HG02588 (cell line): ENCODE measurements around the gene DUSP28.

Experiments used
- ATAC-seq: cut with Tn5 transposase; IDR thresholded peaks from one replicate; pipeline ENCODE4 v1.9.1; 2021; ENCODE audit warnings: mild to moderate bottlenecking, moderate library complexity; ENCODE audit not compliant: unreplicated experiment

Gene DUSP28

DNA sequence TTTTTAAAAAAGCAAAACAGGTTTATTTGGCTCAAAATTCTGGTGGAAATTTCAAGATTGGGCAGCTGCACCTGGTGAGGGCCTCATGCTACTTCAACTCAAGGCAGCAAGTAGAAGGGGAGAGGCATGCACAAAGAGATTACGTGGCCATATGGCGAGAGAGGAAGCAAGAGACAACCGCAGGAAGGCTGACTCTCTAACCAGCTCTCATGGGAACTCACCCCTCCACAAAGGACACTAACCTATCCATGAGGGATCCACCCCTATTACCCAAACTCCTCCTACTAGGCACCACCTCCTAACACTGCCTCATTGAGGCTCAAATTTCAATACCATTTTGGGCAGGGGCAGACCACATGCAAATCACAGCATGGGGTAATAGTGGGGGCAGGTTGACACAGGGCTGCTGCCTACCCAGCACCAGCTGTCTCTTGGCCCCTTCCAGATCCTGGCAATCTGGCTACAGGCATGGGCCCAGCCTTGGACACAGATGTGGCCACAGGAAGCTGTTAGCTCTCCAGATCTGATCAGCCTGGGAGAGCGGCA is 24.4 kb downstream of the DUSP28 start:
- peak; percentile 51 for ATAC-seq

DNA sequence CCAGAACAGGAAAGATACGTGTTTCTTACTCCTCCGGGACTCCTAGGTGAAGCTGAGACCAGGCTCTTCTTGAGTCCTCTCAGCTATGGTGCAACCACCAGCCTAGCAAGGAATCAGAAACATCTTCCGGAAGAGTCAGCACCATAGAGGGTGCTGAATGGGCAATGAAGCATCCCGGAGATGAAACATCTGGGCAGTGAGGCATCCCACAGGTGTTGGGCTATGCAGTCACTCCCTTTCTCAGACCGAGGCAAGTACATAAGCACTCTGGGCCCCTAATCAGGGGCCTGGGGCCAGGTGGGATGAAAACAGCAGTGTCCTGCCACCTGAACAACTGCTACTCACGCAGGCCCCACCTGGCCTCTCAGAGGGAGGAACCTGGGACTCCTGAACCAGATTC is 24.9 kb downstream of the DUSP28 start:
- peak; percentile 11 for ATAC-seq

DNA sequence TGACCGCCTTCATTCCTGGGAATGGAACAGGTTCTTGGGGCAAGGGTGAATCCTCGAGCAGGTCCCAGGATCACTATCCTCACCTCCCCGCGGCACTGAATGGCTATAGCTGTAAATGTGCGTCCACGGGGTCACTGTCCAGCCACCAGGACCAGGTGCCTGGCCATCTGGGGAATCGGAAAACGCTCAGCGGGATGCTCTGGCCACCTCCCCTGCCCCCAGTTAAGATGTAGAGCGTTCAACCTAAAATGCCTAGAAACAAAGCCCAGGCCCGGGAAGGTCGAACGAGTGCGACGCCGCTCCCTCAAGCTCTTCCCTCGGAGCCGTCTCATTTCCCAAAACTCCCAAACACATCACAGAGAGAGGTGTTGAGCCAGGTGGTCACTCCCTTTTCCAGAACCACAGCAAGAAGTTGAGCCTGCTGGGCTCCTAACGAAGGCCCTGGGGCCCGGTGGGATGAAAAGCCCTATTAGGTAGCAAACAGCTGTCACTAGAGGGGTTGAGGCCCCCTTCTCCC is 25.6 kb downstream of the DUSP28 start:
- ATAC-seq = no peak

DNA sequence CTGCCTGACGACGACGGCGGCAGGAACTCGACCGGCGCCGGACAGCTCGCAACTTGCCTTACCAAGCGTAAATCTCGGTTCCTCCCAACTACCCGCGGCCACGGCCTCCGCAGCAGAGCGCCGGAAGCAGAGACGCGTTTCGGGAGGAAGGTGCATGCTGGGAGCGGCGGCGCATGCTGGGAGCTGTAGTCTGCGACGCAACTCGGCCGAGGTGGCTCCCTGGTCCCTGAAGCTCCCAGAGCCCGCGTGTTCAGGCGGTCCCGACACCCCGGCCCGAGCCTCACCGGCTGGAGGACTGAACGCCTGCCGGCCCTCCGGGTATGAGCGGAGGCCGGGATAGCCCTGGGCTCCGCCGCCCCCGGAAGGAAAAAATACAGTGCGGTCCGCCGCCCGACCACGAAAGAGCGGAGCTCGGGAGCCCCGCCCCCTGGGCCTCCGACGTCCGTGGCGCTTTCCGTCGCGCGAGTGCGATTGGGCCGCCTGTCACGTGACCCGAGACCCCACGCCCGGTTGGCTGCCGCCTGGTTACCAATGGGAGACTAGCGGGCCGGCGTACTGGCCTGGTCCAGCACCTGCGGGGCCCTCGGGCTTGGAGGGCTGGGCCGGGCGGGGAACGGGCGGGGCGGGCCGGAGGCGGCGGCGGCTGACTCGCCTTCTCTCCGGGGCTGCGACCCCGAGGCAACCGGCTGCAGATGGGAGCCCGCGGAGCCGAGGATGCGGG is 26.2 kb downstream of the DUSP28 start, which contains the start of gene CAPN10:
Gene CAPN10, plus strand, starts transcription at position 537 of the 721 bp plus-strand sequence. Its CDS starts 178 bp downstream, at position 715.
- ATAC-seq = peak; percentile 64

DNA sequence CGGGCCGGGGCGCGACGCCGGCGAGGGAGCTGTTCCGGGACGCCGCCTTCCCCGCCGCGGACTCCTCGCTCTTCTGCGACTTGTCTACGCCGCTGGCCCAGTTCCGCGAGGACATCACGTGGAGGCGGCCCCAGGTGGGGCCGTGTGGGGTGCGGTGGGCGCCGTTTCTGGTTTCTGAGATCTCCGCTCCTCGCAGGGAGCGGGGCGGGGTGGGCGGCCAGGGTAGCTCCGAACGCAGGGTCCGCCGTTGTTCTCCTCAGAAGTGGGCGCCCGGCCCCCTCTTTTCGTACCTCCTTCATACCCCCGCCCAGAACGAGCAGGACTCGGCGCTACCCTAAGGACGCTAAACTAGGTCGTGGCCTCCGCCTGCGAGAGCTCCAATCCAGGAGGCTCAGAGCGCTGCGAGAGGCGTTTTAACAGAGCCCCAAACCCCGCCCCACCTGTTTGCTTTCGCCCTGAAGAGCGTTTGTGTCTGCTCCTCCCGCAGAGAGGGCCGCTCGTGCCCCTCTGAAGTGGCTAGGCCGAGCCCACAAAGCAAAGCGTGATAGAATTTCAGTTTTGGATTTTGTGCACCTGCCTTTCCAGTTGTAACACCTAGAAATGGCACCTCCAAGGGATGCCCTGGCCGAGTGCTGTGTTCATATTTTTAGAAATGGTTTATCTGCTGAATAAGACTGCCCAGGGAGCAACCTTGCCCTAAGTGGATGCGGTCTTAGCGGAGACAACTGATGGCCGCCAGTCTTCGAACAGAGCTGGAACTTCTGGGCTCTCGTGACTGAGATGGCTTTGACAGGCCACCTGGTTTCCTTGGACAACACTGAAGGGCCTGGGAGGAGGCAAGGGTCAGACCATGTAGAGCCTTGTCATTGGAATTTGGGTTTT is 27.0 kb downstream of the DUSP28 start:
- ATAC-seq = no peak

DNA sequence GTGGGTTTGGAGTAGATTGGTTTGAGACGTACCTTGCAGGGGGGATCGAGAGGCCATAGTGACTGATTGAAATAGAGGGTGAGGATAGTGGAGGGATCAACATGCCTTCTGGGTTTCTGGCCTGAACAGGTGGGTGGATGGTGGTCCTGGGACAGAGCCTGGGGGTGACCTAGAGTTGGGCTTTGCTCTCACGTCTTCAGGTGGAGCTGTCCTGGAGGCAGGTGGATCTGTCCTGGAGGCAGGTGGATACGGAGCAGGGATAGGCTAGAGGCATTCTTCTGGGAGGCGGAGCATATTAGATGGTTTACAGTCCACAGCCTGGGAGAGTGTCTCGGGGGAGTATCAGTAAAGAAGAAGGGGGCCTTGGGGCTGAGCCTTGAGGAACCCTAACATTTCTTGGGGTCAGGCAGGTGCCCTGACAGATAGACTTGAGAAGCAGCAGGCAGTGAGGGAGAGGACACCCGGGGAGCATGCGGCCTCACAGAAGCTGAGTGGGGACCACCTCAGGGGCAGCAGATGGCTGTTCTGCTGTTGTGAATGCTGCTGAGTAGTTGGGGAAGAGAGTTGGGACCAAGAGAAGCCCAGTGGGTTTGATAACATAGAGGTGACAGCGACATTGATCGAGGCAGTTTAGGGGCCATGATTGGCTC is 28.0 kb downstream of the DUSP28 start:
- no peak for ATAC-seq

DNA sequence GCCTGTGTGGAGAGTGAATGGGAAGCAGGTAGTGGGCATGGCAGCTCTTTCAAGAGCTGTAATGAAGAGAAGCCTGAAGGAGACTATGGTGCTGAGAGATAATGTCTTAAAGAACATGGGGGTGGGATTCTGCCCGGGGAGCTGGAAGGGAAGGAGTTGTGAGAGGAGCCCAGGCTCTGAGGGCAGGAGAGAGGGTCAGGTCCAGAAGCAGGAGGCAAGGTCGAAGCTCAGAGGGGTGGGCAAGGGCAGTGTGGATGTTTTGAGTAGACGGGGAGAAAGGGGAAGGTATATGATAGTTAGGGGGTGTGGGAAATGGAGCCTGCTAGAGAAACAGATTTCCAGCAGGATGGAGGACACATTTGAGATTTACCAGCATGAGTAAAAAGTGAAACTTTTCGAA is 28.5 kb downstream of the DUSP28 start:
- no peak for ATAC-seq

DNA sequence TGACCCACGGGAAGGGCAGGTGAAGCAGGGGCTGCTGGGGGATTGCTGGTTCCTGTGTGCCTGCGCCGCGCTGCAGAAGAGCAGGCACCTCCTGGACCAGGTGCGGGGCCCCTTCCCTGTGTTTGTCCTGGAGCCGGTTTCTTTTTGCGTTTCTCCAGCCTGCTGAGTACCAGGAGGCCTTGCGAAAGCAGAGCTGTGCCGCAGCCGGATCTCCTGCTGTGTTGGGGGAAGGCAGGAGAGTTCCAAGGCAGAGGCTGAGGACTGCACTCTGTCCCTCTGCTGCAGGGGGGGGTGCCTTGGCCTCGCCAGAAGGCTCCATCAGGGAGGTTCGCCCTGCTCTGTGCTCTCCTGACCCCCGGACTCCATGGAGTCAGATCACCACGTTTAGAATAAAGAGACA is 29.2 kb downstream of the DUSP28 start:
- no peak for ATAC-seq

DNA sequence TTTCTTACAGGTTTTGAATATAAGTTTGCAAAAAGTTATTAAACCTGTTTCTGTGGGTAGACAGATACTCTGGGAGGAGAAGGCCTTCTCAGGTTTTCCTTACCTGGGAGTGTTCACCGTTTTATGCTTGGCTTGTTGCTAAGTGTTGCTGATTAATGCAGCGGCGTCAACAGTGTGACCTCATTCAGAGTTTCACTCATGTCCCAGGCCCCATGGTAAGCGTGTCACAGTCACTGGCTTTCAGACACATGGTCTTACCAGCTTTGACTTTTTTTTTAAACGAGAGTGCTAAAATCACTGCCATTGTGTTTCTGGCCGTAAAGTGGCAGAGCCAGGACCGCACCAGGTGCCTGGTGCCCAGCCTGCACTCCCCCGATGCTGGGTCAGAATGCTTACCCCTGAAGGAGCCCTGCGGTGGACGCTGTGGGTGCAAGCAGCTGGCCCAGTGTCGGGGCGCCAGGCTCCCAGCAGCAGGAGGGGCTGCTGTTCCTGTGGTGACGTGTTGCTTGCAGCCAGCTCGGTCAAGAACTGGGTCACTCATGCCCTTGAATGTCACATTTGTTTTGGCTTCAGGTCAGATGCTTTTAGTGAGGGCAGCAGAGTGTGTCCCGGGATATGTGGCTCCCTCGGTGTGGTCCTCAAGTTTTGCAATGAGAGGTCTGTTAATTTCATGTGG is 29.8 kb downstream of the DUSP28 start:
- ATAC-seq = no peak

DNA sequence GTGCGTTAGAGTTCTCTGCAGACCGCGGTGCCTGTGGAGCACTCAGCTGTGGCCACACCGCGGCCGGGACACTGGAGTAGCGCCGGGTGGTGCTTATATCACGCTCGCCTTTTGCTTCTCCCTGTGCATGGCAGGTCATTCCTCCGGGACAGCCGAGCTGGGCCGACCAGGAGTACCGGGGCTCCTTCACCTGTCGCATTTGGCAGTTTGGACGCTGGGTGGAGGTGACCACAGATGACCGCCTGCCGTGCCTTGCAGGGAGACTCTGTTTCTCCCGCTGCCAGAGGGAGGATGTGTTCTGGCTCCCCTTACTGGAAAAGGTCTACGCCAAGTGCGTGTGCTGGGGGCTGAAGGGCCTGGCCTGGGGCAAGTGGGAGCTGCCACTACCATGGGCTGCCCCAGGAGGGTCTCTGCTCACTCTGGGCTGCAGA is 30.5 kb downstream of the DUSP28 start:
- ATAC-seq = no peak

DNA sequence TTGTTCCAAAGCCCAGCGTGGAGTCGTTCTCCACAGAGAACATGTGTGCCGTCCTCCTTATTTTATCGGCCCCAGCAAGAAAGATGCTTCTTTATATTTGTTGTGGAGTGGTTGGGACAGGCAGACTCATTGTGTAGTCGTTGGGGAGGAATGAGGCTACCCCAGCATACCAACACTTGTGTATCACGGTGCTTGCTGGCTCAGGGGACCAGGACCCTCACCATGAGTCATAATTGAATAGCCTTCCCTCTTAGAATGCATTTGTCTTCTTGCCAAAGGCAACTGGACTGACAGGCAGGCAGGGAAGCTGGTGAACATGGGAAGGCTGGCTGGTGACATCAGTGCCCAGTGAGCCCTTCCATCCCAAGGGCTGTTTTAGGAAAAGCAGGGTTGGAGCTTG is 31.1 kb downstream of the DUSP28 start:
- no peak for ATAC-seq

DNA sequence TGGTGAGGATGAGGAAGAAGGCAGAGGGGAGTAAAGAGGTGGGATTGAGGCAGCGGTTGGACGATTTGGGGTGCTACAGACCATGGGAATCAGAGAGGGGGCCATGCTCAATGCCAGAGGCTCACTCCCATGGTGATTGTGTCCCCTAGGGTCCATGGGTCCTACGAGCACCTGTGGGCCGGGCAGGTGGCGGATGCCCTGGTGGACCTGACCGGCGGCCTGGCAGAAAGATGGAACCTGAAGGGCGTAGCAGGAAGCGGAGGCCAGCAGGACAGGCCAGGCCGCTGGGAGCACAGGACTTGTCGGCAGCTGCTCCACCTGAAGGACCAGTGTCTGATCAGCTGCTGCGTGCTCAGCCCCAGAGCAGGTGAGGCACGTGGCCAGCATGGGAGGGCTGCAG is 31.6 kb downstream of the DUSP28 start:
- ATAC-seq = no peak

DNA sequence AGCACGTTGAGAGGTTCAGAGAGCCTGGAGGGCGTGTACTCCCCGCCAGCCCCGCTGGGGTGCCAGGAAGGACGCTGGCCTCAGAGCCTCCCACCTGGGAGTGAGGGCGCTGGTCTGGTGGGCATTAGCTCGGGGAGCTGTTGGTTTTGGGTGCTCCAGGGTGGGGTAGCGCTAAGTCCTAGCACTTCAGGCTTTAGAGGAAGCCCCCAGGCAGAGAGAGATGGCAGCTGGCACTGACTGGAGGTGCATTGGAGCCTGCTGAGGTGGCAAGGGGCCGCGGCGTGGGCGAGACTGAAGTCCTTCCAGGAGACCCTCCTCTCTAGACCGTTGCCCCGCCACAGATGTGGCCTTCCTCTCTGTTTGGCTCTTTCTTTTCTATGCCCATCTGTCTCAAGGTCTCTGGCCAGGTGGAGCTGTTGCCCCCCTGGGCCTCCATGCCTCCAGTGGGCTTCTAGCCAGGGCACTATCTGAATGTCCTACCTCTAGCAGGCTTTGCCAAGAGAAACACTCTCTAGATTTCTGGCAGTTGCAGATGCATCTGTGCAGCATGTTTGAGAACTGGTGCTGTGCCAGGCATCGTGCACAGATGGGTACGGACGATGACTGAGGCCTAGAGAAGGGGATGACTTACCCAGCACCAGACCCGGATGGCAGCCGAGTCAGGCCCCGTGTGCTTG is 33.0 kb downstream of the DUSP28 start:
- ATAC-seq = no peak

DNA sequence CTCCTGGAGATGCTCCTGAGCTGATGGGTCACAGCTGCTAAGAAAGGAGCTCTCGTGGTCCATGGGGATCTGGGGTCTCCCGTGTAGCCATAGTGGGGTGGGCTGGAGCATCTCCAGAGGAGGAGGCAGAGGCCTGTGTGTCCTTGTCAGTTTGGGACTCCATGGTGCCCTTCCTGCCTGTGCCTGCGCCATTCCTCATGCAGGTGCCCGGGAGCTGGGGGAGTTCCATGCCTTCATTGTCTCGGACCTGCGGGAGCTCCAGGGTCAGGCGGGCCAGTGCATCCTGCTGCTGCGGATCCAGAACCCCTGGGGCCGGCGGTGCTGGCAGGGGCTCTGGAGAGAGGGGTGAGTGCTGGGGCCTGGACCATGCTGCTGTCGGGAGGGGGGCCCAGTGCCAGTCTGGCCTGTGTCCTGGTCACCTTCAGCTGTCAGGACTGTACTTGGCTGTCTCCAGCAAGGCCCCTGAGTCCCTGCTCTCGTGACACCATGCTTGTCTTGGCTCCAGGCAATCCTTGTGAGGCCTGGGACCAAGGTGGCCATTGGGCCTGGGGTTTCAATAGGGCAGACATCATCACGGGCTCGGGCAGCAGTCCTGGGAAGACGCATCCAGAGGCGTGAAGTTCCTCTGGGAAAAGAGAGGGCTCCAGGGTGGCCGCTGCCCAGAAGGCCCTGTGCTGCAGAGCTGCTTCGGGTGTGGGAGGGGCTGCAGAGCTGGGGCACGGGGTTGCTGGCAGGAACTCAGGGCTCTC is 33.7 kb downstream of the DUSP28 start:
- no peak for ATAC-seq

DNA sequence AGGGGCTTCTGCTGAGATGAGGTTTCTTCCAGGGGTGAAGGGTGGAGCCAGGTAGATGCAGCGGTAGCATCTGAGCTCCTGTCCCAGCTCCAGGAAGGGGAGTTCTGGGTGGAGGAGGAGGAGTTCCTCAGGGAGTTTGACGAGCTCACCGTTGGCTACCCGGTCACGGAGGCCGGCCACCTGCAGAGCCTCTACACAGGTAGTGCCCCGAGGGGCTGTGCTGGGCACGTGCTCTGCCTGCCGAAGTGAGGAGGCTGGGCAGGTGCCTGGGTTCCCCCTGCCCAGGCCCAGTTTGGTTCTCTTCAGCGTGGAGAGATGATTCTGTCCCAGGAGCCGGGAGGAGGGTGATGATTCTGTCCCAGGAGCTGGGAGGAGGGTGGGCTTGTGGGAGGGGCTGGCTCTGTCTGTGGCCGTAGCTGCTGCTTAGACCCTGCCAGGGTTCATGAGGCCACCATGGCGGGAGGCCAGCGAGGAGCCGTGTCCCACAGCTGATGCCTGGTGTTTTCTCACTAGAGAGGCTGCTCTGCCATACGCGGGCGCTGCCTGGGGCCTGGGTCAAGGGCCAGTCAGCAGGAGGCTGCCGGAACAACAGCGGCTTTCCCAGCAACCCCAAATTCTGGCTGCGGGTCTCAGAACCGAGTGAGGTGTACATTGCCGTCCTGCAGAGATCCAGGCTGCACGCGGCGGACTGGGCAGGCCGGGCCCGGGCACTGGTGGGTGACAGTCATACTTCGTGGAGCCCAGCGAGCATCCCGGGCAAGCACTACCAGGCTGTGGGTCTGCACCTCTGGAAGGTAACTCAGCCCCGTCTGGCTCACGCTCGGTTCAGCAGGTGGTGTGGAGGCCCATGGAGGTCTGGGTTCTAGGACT is 34.6 kb downstream of the DUSP28 start:
- ATAC-seq = no peak

DNA sequence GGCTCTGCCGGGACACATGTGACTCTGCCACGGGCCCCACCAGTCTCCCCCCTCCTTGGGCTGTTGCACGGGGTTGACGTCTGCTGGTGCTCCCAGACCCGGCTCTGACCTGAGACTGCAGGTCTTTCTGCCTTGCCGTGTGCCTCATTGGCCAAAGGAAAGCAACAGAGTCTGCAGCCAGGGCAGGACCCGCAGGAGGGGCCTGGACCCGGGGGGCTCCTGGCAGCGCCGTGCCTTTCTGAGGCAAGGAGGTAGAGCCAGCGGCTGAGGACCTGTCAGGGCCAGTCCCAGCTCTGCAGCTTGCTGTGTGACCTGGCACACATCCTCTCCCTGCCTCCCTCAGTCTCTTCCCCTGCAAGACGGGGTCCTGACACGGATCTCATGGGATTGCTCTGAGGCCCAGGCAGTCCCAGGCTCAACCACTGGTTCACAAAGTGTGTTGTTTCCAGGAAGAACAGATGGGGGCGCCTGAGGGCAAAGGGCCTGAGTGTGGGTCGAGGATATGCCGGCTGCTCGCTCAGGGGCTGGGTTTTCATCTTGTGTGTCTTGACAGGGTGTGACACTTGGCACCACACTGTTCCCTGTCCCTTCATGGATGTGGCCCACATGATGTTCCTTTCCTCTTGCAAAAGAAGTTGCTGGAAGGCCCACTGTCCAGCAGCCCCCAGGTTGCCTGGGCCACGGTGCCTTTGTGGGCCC is 35.4 kb downstream of the DUSP28 start:
- ATAC-seq = no peak

DNA sequence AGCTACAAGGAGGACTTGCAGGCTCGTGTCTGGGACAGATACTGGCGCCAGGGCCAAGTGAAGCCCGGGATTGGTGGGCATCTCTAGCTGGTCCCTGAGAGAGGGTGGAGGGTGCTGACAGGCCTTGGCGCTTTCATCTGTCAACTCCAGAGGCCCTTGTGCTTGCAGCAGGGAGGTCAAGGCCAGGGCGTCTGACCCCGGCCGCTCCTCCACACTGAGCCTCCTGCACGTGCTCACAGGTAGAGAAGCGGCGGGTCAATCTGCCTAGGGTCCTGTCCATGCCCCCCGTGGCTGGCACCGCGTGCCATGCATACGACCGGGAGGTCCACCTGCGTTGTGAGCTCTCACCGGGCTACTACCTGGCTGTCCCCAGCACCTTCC is 35.9 kb downstream of the DUSP28 start:
- no peak for ATAC-seq

DNA sequence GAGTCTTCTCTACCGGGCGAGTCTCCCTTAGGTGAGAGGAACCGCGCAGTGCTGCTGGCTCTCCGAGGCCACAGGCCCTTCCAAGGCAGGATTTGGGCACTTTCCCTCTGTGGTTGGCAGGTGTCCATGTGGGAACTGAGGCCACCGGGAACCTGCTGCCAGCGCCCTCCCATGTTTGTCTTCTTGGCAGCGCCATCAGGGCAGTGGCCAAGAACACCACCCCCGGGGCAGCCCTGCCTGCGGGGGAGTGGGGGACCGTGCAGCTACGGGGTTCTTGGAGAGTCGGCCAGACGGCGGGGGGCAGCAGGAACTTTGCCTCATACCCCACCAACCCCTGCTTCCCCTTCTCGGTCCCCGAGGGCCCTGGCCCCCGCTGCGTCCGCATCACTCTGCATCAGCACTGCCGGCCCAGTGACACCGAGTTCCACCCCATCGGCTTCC is 36.4 kb downstream of the DUSP28 start:
- ATAC-seq = no peak
